Progenitor cell of endocrine pancreas (in vitro differentiated cells): ENCODE data around the gene BAAT. TPM values are rescaled to one million over a fixed set of nuclear protein-coding genes. Genes with fewer than 3 reads are reported as not detected.
A peak's percentile ranks its signal among the peaks of the same experiment; 100 is the strongest.

Experiments used
- DNase-seq: peaks from one replicate; pipeline ENCODE4 v3.0.0; 2021; ENCODE audit warnings: low spot score; ENCODE audit not compliant: unreplicated experiment
- H3K27ac Mint-ChIP-seq: 2 replicates; pipeline ENCODE4 v1.8.0; 2021; ENCODE audit warnings: mild to moderate bottlenecking, moderate library complexity, mixed read lengths
- H3K27me3 Mint-ChIP-seq: 2 replicates; pipeline ENCODE4 v1.8.0; 2021; ENCODE audit warnings: mixed read lengths
- H3K36me3 Mint-ChIP-seq: 2 replicates; pipeline ENCODE4 v1.8.0; 2022; ENCODE audit warnings: mixed read lengths; ENCODE audit not compliant: insufficient read depth
- H3K4me1 Mint-ChIP-seq: 2 replicates; pipeline ENCODE4 v1.8.0; 2021; ENCODE audit warnings: low read depth, mixed read lengths
- H3K4me3 Mint-ChIP-seq: 2 replicates; pipeline ENCODE4 v1.8.0; 2021; ENCODE audit warnings: low read depth, mild to moderate bottlenecking, moderate library complexity, mixed read lengths
- H3K9me3 Mint-ChIP-seq: 2 replicates; pipeline ENCODE4 v1.8.0; 2021; ENCODE audit warnings: low read depth, mixed read lengths
- total RNA-seq: library from RNA; stranded (reverse); gene quantifications from 2 replicates; pipeline ENCODE4 v1.2.1, GENCODE V29; 2021
- TF ChIP-seq, protein P1 (sequence below): fragments of 200-600 bp; sonication (generic); IDR thresholded peaks from one replicate; pipeline ENCODE4 v1.5.0; 2021; ENCODE audit warnings: antibody characterized with exemption, mild to moderate bottlenecking; ENCODE audit not compliant: unreplicated experiment

Gene BAAT
- total RNA-seq, 1 donor from 2014 or later: not detected

DNA sequence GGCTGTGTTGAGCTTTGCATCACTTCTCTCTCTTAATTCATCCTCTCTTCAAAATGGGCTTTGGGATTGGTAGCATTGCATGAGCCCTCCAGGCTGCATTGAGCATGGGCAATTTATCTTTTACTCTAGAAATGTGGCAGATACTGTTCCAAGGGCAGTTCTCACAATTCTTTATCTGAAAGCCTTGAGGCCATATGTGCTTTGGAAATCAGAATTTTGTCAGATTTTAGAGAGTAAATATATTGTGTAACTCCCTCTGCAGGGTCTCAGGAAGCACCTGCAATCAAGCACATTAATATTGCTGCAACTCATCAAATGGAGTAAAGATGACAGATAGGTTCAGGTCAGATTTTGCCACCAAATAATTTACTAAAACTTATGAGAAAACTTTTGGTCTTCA is 33.2 kb upstream of the BAAT start:
- Mint-ChIP-seq H3K36me3 (peaks cover 18% of the 10 kb centered on the region), H3K27me3 (no peaks in the 10 kb centered on the region), H3K9me3 (peaks cover 21% of the 10 kb centered on the region), H3K4me1 (peaks cover 5% of the 10 kb centered on the region), H3K4me3 (no peak overlapping the region), H3K27ac (no peak overlapping the region)
- TF ChIP-seq, protein P1, sequence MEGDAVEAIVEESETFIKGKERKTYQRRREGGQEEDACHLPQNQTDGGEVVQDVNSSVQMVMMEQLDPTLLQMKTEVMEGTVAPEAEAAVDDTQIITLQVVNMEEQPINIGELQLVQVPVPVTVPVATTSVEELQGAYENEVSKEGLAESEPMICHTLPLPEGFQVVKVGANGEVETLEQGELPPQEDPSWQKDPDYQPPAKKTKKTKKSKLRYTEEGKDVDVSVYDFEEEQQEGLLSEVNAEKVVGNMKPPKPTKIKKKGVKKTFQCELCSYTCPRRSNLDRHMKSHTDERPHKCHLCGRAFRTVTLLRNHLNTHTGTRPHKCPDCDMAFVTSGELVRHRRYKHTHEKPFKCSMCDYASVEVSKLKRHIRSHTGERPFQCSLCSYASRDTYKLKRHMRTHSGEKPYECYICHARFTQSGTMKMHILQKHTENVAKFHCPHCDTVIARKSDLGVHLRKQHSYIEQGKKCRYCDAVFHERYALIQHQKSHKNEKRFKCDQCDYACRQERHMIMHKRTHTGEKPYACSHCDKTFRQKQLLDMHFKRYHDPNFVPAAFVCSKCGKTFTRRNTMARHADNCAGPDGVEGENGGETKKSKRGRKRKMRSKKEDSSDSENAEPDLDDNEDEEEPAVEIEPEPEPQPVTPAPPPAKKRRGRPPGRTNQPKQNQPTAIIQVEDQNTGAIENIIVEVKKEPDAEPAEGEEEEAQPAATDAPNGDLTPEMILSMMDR: no peak
- no peak for DNase-seq

- no peak for DNase-seq
- Mint-ChIP-seq H3K36me3 (peaks cover 23% of the 10 kb centered on the region), H3K9me3 (peaks cover 27% of the 10 kb centered on the region), H3K4me1 (peaks cover 5% of the 10 kb centered on the region), H3K27ac (no peak overlapping the region), H3K27me3 (no peaks in the 10 kb centered on the region), H3K4me3 (no peak overlapping the region)
- TF ChIP-seq, protein P1: no peak
These were observed 32.6 kb upstream of the BAAT start for GRCh38 chr9:101417389-101417788.

DNA sequence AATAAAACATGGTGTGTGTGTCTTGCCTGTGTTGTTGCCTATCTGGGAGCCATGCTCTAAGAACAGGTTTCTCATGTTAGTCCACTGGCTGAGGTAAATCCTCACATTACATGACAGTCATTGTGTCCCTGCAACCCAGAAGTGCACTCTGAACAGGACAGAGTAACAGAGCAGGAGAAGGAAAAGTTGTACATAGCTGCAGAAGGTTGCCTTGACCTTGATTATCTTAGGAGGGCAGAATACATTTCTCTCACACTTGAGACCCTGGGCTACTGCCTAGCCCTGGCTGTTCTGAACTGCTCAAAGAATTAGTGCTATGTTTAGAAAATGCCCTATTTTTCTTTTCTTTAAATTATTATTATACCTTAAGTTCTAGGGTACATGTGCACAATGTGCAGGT is 30.8 kb upstream of the BAAT start:
- Mint-ChIP-seq H3K4me1 (no peaks in the 10 kb centered on the region), H3K4me3 (no peak overlapping the region), H3K36me3 (peaks cover 34% of the 10 kb centered on the region), H3K9me3 (peaks cover 35% of the 10 kb centered on the region), H3K27ac (no peak overlapping the region), H3K27me3 (no peaks in the 10 kb centered on the region)
- no peak for DNase-seq
- TF ChIP-seq, protein P1: no peak

DNA sequence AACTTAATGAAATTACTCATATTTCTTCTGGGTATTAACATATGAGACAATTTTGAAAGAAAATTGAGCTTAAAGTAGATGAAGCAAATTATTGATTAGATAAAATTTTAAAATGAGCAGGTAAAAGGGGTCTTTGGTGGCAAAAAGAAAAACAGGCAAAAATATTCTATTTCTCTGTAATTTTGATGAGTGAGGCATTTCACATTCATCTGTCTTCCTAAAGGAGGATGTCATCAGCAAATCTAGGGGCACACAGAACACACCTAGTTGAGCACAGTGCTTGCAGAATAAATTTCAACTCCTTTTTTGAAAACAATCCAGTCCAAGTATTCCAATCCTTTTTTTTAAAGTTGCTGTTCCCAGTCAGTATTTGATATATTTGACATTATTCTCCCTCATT is 30.0 kb upstream of the BAAT start:
- TF ChIP-seq, protein P1: no peak
- H3K9me3 Mint-ChIP-seq: peaks cover 35% of the 10 kb centered on the region
- no peaks in the 10 kb centered on the region for H3K27me3 Mint-ChIP-seq
- no peak overlapping the region for H3K4me3 Mint-ChIP-seq
- no peak overlapping the region for H3K27ac Mint-ChIP-seq
- no peak for DNase-seq
- no peaks in the 10 kb centered on the region for H3K4me1 Mint-ChIP-seq
- H3K36me3 Mint-ChIP-seq: peaks cover 38% of the 10 kb centered on the region

DNA sequence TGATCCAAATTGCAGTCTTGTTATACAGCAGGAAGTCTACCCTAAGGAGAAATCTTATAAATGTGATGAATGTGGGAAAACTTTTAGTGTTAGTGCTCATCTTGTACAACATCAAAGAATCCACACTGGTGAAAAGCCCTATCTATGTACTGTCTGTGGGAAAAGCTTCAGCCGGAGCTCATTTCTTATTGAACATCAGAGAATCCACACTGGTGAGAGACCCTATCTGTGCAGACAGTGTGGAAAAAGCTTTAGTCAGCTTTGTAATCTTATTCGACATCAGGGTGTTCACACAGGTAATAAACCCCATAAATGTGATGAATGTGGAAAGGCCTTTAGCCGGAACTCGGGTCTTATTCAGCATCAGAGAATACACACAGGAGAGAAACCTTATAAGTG is 24.3 kb upstream of the BAAT start:
- Mint-ChIP-seq H3K27me3 (no peaks in the 10 kb centered on the region), H3K4me3 (no peak overlapping the region), H3K36me3 (peaks cover 83% of the 10 kb centered on the region), H3K9me3 (peaks cover 71% of the 10 kb centered on the region), H3K27ac (peak overlapping the region; percentile 79), H3K4me1 (no peaks in the 10 kb centered on the region)
- no peak for DNase-seq
- TF ChIP-seq, protein P1: no peak
